Adrenal gland (tissue), 12 donors: ENCODE results near the gene AGBL1. TPM values are rescaled to one million over a fixed set of nuclear protein-coding genes. Genes with fewer than 3 reads are reported as not detected.

Source experiments
- DNase-seq, 7 donors: peaks; one replicate each; pipeline ENCODE4 v3.0.0-alpha.2; 2019 to 2020
- H3K27ac ChIP-seq, 5 donors: fragments of 200-600 bp; sonication (generic) in 4 of 5; 1 replicate in 3 of 5; 2 replicates in 2 of 5; pipeline versions ENCODE4 v1.5.1 to v1.8.0; 2016 to 2020; ENCODE audit warnings: mild to moderate bottlenecking in 1 of 5
- H3K27me3 ChIP-seq: fragments of 200-600 bp; 2 replicates; pipeline ENCODE4 v1.8.0; 2021
- H3K36me3 ChIP-seq, 2 donors: fragments of 200-600 bp; replicated peaks in 1 of 2; 1 replicate in 1 of 2; 2 replicates in 1 of 2; pipeline versions ENCODE4 v1.5.1 to v1.8.0; 2018 to 2022
- H3K4me1 ChIP-seq, 2 donors: fragments of 200-600 bp; replicated peaks in 1 of 2; 1 replicate in 1 of 2; 2 replicates in 1 of 2; pipeline versions ENCODE4 v1.5.1 to v1.8.0; 2018 to 2021
- H3K4me3 ChIP-seq, 4 donors: fragments of 200-600 bp; sonication (generic) in 3 of 4; one replicate each; pipeline ENCODE4 v1.5.1; 2016 to 2018
- H3K9me3 ChIP-seq, 3 donors: fragments of 200-600 bp; sonication (generic) in 1 of 3; replicated peaks in 1 of 3; 1 replicate in 2 of 3; 2 replicates in 1 of 3; pipeline versions ENCODE4 v1.5.1 to v1.8.0; 2016 to 2021
- POLR2A ChIP-seq, 2 donors: fragments of 450-650 bp; IDR thresholded peaks; one replicate each; pipeline ENCODE4 v1.6.1; 2017; ENCODE audit warnings: antibody characterized with exemption in 2 of 2, mild to moderate bottlenecking in 2 of 2, moderate library complexity in 1 of 2
- WGBS, 4 donors: extraction: QIAGEN DNeasy Blood & Tissue Kit in 2 of 4; methylation state at CpG; one replicate each; pipeline versions ENCODE4 v1.1.5 to v1.1.7; 2013 to 2017; 5-methylcytosine and 5-hydroxymethylcytosine counted together
- intact Hi-C, 2 donors: fragments of 100-400 bp; cut with DNase I; formaldehyde crosslinking; loops; one replicate each; pipeline versions ENCODE4 v1.14.1 to v1.15.0; 2022 to 2023
- polyA plus RNA-seq, 3 donors: library from polyadenylated mRNA; stranded (reverse); fragments of 200-250 nt in 2 of 3; fragments of 350-450 nt in 1 of 3; fragmentation: Illumina TruSeq in 1 of 3; extraction: RNeasy Lipid Tissue Mini Kit (QIAGEN cat#74804) in 1 of 3; gene quantifications; one replicate each; pipeline ENCODE4 v1.2.3, GENCODE V29; 2013 to 2014
- total RNA-seq, 9 donors: library from RNA; depleted of rRNA in 4 of 9; stranded (reverse); fragments of >200 nt in 4 of 9; fragments of 120-200 nt in 1 of 9; fragmentation: NEBNext Ultra II Directional in 1 of 9; extraction: Animal tissue kit (Norgen Biotek cat#: 25700) in 1 of 9; gene quantifications; one replicate each; pipeline versions ENCODE4 v1.1.0 to v1.2.4, GENCODE V29; 2013 to 2023
- TF ChIP-seq, protein P1 (sequence below), 6 experiments: fragments of 450-650 bp in 4 of 6; fragments of 200-600 bp in 2 of 6; sonication (generic) in 1 of 6; IDR thresholded peaks; 1 replicate in 5 of 6; 2 replicates in 1 of 6; pipeline versions ENCODE4 v1.5.1 to v1.8.0; 2016 to 2021; ENCODE audit warnings: antibody characterized with exemption in 6 of 6, mild to moderate bottlenecking in 2 of 6, moderate library complexity in 1 of 6
- donor health status: healthy with polysubstance abuse.
- donor health status: Bipolar disorder and iron deficiency.
- donor health status: DM: yes; HTN: yes; CAD: no.
- donor health status: DM: no; HTN: no; CAD: no.
- donor health status: DM: no; HTN: no; CAD: no.
- donor health status: DM: yes; HTN: yes; CAD: no.

The AGBL1 gene
- total and polyA plus RNA-seq, 12 donors: 0.04 to 0.07 (median 0.06) TPM; not detected in 9

DNA sequence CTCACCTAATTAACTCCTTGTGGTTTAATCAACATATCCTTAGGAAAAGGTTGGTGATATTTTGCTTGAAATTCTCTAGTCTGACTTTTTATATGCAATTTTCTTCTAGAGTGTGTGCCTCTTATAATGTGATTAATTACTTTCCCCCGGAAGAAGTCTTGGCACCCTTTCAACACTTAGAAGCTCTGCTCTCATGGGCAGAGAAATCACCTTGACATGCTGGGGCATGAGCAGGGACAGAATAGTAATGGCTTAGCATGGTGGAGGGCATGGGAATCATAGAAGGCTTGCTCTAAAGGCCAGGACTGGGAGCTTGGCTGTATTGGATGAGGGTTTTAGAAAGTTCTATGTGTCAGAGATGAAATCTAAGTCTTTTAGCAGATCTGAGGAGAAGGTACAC lies 293.5 kb downstream of the AGBL1 start:
- intact Hi-C loops: no loop called here
- 0 to 21% (median 12%) methylated on average over 1 of the region's 1 CpG for WGBS, 4 donors
- Histone ChIP-seq H3K36me3 (no peaks in the 10 kb centered on the region), H3K27me3 (no peaks in the 10 kb centered on the region), H3K4me3 (no peak overlapping the region), H3K4me1 (no peaks in the 10 kb centered on the region), H3K27ac (no peak overlapping the region), H3K9me3 (no peaks in the 10 kb centered on the region)
- TF ChIP-seq POLR2A (IDR thresholded peaks at IDR 0.05): no peak
- TF ChIP-seq, protein P1, sequence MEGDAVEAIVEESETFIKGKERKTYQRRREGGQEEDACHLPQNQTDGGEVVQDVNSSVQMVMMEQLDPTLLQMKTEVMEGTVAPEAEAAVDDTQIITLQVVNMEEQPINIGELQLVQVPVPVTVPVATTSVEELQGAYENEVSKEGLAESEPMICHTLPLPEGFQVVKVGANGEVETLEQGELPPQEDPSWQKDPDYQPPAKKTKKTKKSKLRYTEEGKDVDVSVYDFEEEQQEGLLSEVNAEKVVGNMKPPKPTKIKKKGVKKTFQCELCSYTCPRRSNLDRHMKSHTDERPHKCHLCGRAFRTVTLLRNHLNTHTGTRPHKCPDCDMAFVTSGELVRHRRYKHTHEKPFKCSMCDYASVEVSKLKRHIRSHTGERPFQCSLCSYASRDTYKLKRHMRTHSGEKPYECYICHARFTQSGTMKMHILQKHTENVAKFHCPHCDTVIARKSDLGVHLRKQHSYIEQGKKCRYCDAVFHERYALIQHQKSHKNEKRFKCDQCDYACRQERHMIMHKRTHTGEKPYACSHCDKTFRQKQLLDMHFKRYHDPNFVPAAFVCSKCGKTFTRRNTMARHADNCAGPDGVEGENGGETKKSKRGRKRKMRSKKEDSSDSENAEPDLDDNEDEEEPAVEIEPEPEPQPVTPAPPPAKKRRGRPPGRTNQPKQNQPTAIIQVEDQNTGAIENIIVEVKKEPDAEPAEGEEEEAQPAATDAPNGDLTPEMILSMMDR (IDR thresholded peaks at IDR 0.05): no peak
- DNase-seq: no peak

DNA sequence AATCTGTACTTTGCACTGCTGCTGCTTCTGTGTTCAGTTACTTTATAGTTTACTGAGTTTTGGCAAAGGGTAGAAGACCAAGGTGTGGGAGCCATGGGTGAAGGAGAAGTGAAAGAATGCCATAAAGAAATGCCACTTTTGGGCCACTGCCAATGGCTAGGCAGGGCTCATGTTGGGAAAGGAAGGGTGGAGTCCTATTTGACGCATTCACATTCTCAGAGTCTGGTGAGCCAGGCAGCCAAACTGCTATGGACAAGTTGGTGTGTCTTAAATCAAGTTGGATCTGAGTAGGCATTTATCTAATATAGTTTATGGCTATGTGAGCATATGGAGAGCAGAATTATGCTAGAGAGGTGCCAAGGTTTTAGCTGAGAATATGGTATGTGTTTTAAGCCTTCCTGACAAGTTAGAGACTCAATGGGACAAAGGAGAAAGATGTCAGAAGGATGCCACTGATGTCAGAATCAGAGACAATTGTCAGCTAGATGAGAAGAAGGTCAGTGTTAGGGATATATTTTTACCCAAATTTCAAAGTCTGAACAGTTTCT lies 296.1 kb downstream of the AGBL1 start:
- Histone ChIP-seq H3K36me3 (no peaks in the 10 kb centered on the region), H3K9me3 (no peaks in the 10 kb centered on the region), H3K27me3 (no peaks in the 10 kb centered on the region), H3K4me3 (no peak overlapping the region), H3K4me1 (no peaks in the 10 kb centered on the region), H3K27ac (no peak overlapping the region)
- DNase-seq: no peak
- TF ChIP-seq POLR2A (IDR thresholded peaks at IDR 0.05): no peak
- TF ChIP-seq, protein P1 (IDR thresholded peaks at IDR 0.05): no peak
- intact Hi-C loops: no loop called here
- 66 to 83% (median 76%) methylated on average over 1 of the region's 1 CpG for WGBS, 4 donors

DNA sequence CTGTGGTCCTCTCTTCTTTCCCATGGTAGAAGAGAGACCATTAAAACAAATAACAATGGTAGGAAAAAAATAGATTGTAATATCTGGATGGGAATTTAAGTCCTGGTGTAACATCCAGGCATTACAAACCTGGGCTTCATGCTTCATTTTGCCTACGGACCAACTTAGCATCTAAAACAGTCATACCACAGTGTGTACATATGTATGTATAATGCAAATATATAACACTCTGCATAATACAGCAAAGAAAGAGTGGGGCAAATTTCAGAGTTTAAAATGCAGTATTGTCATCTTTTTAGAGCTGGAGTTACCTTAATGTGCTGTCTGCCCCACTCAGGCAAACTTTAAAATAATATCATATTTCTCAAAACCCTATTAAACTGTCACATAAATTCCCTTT lies 298.2 kb downstream of the AGBL1 start:
- no peak overlapping the region for H3K4me3 ChIP-seq
- intact Hi-C loops: no loop called here
- 64 to 69% (median 67%) methylated on average over 1 of the region's 1 CpG for WGBS, 4 donors
- no peaks in the 10 kb centered on the region for H3K4me1 ChIP-seq
- TF ChIP-seq, protein P1 (IDR thresholded peaks at IDR 0.05): no peak
- no peak for TF ChIP-seq POLR2A (IDR thresholded peaks at IDR 0.05)
- no peak for DNase-seq
- no peaks in the 10 kb centered on the region for H3K27me3 ChIP-seq
- no peaks in the 10 kb centered on the region for H3K9me3 ChIP-seq
- no peak overlapping the region for H3K27ac ChIP-seq
- no peaks in the 10 kb centered on the region for H3K36me3 ChIP-seq

DNA sequence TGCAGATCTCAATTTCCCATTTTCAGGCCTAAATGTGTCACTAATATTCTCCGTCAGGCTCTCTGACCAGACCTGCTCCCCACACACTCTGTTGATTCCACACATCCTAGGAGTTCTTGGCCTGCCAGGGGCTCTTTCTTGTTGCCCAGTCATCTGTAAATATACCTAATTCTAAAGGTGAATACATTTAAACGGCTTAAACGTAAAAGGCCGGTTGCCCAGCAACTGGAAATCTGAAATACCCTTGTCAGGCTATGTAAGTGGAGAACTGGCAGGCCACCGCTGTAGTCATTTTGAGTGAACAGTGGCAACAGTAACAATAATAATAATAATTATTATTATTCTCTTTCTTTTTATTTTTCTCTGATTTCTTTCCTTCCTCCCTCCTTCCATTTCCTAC lies 302.7 kb downstream of the AGBL1 start:
- no peak overlapping the region for H3K4me3 ChIP-seq
- TF ChIP-seq, protein P1 (IDR thresholded peaks at IDR 0.05): no peak
- TF ChIP-seq POLR2A (IDR thresholded peaks at IDR 0.05): no peak
- WGBS, 4 donors: 78 to 90% (median 84%) methylated on average over 5 of the region's 5 CpGs
- H3K27ac ChIP-seq: no peak overlapping the region
- H3K27me3 ChIP-seq: no peaks in the 10 kb centered on the region
- no peaks in the 10 kb centered on the region for H3K36me3 ChIP-seq
- no peak for DNase-seq
- intact Hi-C loops: no loop called here
- H3K9me3 ChIP-seq: no peaks in the 10 kb centered on the region
- no peaks in the 10 kb centered on the region for H3K4me1 ChIP-seq
